HG02981 (cell line): ENCODE results near the gene PAQR5.
"Not testable (repeated sequence)": the region's sequence is repeated elsewhere in the genome, so short reads cannot be mapped to it uniquely, and the experiment has no call there.

Experiments used
- ATAC-seq: cut with Tn5 transposase; IDR thresholded peaks from one replicate; pipeline ENCODE4 v1.9.1; 2021; ENCODE audit warnings: mild to moderate bottlenecking, moderate library complexity; ENCODE audit not compliant: unreplicated experiment

The PAQR5 gene

GRCh38 chr15:69292826-69293420 is 5.8 kb upstream of the PAQR5 start:
- no peak for ATAC-seq

- ATAC-seq, result no peak
Observed at GRCh38 chr15:69293741-69294615, 4.7 kb upstream of the PAQR5 start.

GRCh38 chr15:69296606-69297005 is 2.1 kb upstream of the PAQR5 start:
- no peak for ATAC-seq

- no peak for ATAC-seq
Observed at GRCh38 chr15:69297642-69298353, 914 bp upstream of the PAQR5 start.

- no peak for ATAC-seq
Observed at GRCh38 chr15:69298354-69298696, 387 bp upstream of the PAQR5 start.

GRCh38 chr15:69299451-69299886 is 757 bp downstream of the PAQR5 start:
- no peak for ATAC-seq

GRCh38 chr15:69299943-69300588 is 1.4 kb downstream of the PAQR5 start:
- no peak for ATAC-seq

- not testable (repeated sequence) for ATAC-seq
Observed at GRCh38 chr15:69301101-69301500, 2.4 kb downstream of the PAQR5 start.

GRCh38 chr15:69302087-69302486 is 3.4 kb downstream of the PAQR5 start:
- ATAC-seq, result not testable (repeated sequence)

- ATAC-seq, result no peak
Observed at GRCh38 chr15:69302929-69303328, 4.2 kb downstream of the PAQR5 start.

- no peak for ATAC-seq
Observed at GRCh38 chr15:69303337-69304181, 4.8 kb downstream of the PAQR5 start.

GRCh38 chr15:69304182-69304545 is 5.5 kb downstream of the PAQR5 start:
- no peak for ATAC-seq

- ATAC-seq, result no peak
Observed at GRCh38 chr15:69305204-69305931, 6.7 kb downstream of the PAQR5 start.

GRCh38 chr15:69305933-69306568 is 7.3 kb downstream of the PAQR5 start:
- ATAC-seq, result no peak

- no peak for ATAC-seq
Observed at GRCh38 chr15:69307939-69308338, 9.2 kb downstream of the PAQR5 start.

GRCh38 chr15:69308949-69309348 is 10.2 kb downstream of the PAQR5 start:
- no peak for ATAC-seq

GRCh38 chr15:69311319-69311721 is 12.6 kb downstream of the PAQR5 start:
- ATAC-seq, result no peak

GRCh38 chr15:69313432-69314000 is 14.8 kb downstream of the PAQR5 start:
- no peak for ATAC-seq

GRCh38 chr15:69314131-69314530 is 15.4 kb downstream of the PAQR5 start:
- no peak for ATAC-seq
